Mesenchymal stem cell (in vitro differentiated cells and primary cell): ENCODE results near the gene C11orf52. TPM values are rescaled to one million over a fixed set of nuclear protein-coding genes. Genes with fewer than 3 reads are reported as not detected.

Experiments used
- small RNA-seq: library from polyadenylated mRNA; stranded (forward); fragments of <200 nt; extraction: miRNeasy Mini kit (QIAGEN cat#:217004); gene quantifications from one replicate; pipeline ENCODE3, GENCODE V24; 2013; ENCODE audit warnings: low read depth

Gene C11orf52

Small RNA genes within 50 kb of the gene (small RNA-seq; reads per million reads assigned to genes)
- gene C11orf52 = not detected
- gene RNA5SP351 = not detected
- gene RPL37AP8 = not detected
